ENCODE measurements around the gene HRH2.

The HRH2 gene

GRCh38 chr5:175678074-175678473 lies 20.2 kb downstream of the HRH2 start:
- no peak for DNase-seq

GRCh38 chr5:175679411-175679810 lies 21.5 kb downstream of the HRH2 start:
- DNase-seq, result no peak

GRCh38 chr5:175680020-175680419 lies 22.1 kb downstream of the HRH2 start:
- no peak for DNase-seq

- DNase-seq, result no peak
Observed at GRCh38 chr5:175680463-175680862, 22.6 kb downstream of the HRH2 start.

- DNase-seq, result no peak
Observed at GRCh38 chr5:175681045-175681967, 23.4 kb downstream of the HRH2 start.

- no peak for DNase-seq
Observed at GRCh38 chr5:175681968-175682340, 24.1 kb downstream of the HRH2 start.

GRCh38 chr5:175682664-175683063 lies 24.8 kb downstream of the HRH2 start:
- DNase-seq, result no peak

- DNase-seq, result no peak
Observed at GRCh38 chr5:175683231-175683630, 25.4 kb downstream of the HRH2 start.

GRCh38 chr5:175683921-175684320 lies 26.1 kb downstream of the HRH2 start:
- no peak for DNase-seq

- no peak for DNase-seq
Observed at GRCh38 chr5:175684931-175685330, 27.1 kb downstream of the HRH2 start.

GRCh38 chr5:175685701-175686350 lies 28.0 kb downstream of the HRH2 start:
- no peak for DNase-seq

GRCh38 chr5:175686396-175686795 lies 28.5 kb downstream of the HRH2 start:
- no peak for DNase-seq

- no peak for DNase-seq
Observed at GRCh38 chr5:175686826-175687225, 29.0 kb downstream of the HRH2 start.

GRCh38 chr5:175687231-175687701 lies 29.4 kb downstream of the HRH2 start:
- no peak for DNase-seq

GRCh38 chr5:175688352-175689146 lies 30.7 kb downstream of the HRH2 start:
- no peak for DNase-seq

- peak; percentile 17 for DNase-seq
Observed at GRCh38 chr5:175689147-175689991, 31.5 kb downstream of the HRH2 start.

- no peak for DNase-seq
Observed at GRCh38 chr5:175690025-175690424, 32.2 kb downstream of the HRH2 start.

GRCh38 chr5:175690586-175690985 lies 32.7 kb downstream of the HRH2 start:
- DNase-seq, result no peak

- DNase-seq, result no peak
Observed at GRCh38 chr5:175691761-175692160, 33.9 kb downstream of the HRH2 start.

GRCh38 chr5:175692235-175692995 lies 34.5 kb downstream of the HRH2 start:
- DNase-seq, result no peak

- DNase-seq, result no peak
Observed at GRCh38 chr5:175692996-175693710, 35.3 kb downstream of the HRH2 start.
